ENCODE measurements around the gene SDHC.

Gene SDHC

DNA sequence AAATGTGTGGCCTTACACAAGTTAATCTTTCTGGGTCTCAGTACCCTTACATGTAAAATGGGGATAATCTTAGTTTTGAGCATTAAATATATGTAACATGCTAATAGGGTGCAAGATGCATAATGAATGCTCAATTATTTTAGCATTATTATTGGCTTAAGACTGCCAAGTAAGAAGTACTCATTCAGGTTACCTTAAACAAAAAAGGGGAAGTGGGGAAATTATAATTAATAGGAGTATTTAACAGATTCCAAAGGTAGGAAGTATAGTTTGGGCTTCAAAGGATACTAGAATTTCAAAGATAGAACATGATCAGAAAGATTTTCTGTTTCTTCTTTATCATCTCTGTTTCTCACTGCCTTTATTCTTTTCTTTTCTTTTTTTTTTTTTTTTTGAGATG is 59.3 kb downstream of the SDHC start:
- TF ChIP-seq, protein P1, sequence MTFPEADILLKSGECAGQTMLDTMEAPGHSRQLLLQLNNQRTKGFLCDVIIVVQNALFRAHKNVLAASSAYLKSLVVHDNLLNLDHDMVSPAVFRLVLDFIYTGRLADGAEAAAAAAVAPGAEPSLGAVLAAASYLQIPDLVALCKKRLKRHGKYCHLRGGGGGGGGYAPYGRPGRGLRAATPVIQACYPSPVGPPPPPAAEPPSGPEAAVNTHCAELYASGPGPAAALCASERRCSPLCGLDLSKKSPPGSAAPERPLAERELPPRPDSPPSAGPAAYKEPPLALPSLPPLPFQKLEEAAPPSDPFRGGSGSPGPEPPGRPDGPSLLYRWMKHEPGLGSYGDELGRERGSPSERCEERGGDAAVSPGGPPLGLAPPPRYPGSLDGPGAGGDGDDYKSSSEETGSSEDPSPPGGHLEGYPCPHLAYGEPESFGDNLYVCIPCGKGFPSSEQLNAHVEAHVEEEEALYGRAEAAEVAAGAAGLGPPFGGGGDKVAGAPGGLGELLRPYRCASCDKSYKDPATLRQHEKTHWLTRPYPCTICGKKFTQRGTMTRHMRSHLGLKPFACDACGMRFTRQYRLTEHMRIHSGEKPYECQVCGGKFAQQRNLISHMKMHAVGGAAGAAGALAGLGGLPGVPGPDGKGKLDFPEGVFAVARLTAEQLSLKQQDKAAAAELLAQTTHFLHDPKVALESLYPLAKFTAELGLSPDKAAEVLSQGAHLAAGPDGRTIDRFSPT (tag by site-specific recombination; IDR thresholded peaks at IDR 0.05), result no peak
- TF ChIP-seq IKZF3 (tag by site-specific recombination; IDR thresholded peaks at IDR 0.05), result no peak
- TF ChIP-seq ZNF350 (tag by site-specific recombination; IDR thresholded peaks at IDR 0.05), result no peak
- TF ChIP-seq ZFP41 (tag by site-specific recombination; IDR thresholded peaks at IDR 0.05; ENCODE audit: borderline replicate concordance), result no peak
- TF ChIP-seq, protein P2, sequence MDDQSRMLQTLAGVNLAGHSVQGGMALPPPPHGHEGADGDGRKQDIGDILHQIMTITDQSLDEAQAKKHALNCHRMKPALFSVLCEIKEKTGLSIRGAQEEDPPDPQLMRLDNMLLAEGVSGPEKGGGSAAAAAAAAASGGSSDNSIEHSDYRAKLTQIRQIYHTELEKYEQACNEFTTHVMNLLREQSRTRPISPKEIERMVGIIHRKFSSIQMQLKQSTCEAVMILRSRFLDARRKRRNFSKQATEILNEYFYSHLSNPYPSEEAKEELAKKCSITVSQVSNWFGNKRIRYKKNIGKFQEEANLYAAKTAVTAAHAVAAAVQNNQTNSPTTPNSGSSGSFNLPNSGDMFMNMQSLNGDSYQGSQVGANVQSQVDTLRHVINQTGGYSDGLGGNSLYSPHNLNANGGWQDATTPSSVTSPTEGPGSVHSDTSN (CRISPR knock-in tag; IDR thresholded peaks at IDR 0.05), result no peak
- TF ChIP-seq ZNF785 (tag by site-specific recombination; IDR thresholded peaks at IDR 0.05), result no peak
- TF ChIP-seq ZNF791 (tag by site-specific recombination; IDR thresholded peaks at IDR 0.05), result no peak
- no peak for TF ChIP-seq ZNF132 (tag by site-specific recombination; IDR thresholded peaks at IDR 0.05; ENCODE audit: borderline replicate concordance)
- TF ChIP-seq ZNF324 (tag by site-specific recombination; IDR thresholded peaks at IDR 0.05), result no peak

DNA sequence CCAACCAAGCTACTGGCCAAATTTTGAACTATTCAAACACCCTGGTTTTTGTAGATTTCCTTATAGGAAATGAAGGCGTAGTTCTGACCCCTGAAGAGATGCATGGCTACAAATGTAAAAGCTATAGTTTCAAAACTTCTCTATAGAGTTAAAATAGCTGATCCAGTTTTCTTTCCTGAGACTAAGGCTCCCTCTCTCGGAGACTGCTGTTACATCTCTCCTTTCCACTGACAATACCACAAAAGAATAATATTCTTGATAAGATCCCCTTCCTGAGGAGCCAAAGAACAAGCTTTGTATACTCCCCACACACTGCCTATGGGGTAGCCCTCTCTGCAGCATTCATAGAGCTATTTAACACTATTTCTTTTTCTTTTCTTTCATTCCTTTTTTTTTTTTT is 60.2 kb downstream of the SDHC start:
- Histone ChIP-seq H3K9me3 (ENCODE audit: control insufficient read depth, insufficient read depth, low read depth, low read length) (no peaks in the 10 kb centered on the region), H3K27ac (ENCODE audit: extremely low read depth, low read depth, low read length) (no peak overlapping the region), H3K4me3 (ENCODE audit: low read depth, low read length) (no peak overlapping the region), H3K4me1 (ENCODE audit: control insufficient read depth, insufficient read depth, low read length) (no peaks in the 10 kb centered on the region), H3K36me3 (ENCODE audit: control insufficient read depth in 2 of 2, insufficient read depth in 1 of 2, low read length in 2 of 2) (no peaks in the 10 kb centered on the region)
- ChIA-PET CTCF (interaction anchor here (0.5 to 3.5 kb wide), 8 partner anchors 32 to 726 kb away, joined by 3 to 23 read pairs (median 5); partner anchors contain the start of gene TOMM40L), POLR2A (interaction anchor here (0.6 to 0.7 kb wide), 2 partner anchors 16 to 34 kb away, joined by 3 to 4 read pairs; no protein-coding TSS in a partner anchor)
- TF ChIP-seq ZNF654 (tag by site-specific recombination; IDR thresholded peaks at IDR 0.05; ENCODE audit: low read depth) (peak; percentile 17), SP3 (tag by site-specific recombination; IDR thresholded peaks at IDR 0.05) (no peak), ZNF114 (tag by site-specific recombination; IDR thresholded peaks at IDR 0.05) (no peak), ZNF23 (tag by site-specific recombination; IDR thresholded peaks at IDR 0.05; ENCODE audit: borderline replicate concordance) (no peak)
- TF ChIP-seq, protein P3, sequence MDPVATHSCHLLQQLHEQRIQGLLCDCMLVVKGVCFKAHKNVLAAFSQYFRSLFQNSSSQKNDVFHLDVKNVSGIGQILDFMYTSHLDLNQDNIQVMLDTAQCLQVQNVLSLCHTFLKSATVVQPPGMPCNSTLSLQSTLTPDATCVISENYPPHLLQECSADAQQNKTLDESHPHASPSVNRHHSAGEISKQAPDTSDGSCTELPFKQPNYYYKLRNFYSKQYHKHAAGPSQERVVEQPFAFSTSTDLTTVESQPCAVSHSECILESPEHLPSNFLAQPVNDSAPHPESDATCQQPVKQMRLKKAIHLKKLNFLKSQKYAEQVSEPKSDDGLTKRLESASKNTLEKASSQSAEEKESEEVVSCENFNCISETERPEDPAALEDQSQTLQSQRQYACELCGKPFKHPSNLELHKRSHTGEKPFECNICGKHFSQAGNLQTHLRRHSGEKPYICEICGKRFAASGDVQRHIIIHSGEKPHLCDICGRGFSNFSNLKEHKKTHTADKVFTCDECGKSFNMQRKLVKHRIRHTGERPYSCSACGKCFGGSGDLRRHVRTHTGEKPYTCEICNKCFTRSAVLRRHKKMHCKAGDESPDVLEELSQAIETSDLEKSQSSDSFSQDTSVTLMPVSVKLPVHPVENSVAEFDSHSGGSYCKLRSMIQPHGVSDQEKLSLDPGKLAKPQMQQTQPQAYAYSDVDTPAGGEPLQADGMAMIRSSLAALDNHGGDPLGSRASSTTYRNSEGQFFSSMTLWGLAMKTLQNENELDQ (tag by site-specific recombination; IDR thresholded peaks at IDR 0.05; ENCODE audit: low read depth), result no peak
- TF ChIP-seq, protein P4, sequence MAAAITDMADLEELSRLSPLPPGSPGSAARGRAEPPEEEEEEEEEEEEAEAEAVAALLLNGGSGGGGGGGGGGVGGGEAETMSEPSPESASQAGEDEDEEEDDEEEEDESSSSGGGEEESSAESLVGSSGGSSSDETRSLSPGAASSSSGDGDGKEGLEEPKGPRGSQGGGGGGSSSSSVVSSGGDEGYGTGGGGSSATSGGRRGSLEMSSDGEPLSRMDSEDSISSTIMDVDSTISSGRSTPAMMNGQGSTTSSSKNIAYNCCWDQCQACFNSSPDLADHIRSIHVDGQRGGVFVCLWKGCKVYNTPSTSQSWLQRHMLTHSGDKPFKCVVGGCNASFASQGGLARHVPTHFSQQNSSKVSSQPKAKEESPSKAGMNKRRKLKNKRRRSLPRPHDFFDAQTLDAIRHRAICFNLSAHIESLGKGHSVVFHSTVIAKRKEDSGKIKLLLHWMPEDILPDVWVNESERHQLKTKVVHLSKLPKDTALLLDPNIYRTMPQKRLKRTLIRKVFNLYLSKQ (tag by site-specific recombination; IDR thresholded peaks at IDR 0.05; ENCODE audit: borderline replicate concordance), result no peak
- TF ChIP-seq, protein P5, sequence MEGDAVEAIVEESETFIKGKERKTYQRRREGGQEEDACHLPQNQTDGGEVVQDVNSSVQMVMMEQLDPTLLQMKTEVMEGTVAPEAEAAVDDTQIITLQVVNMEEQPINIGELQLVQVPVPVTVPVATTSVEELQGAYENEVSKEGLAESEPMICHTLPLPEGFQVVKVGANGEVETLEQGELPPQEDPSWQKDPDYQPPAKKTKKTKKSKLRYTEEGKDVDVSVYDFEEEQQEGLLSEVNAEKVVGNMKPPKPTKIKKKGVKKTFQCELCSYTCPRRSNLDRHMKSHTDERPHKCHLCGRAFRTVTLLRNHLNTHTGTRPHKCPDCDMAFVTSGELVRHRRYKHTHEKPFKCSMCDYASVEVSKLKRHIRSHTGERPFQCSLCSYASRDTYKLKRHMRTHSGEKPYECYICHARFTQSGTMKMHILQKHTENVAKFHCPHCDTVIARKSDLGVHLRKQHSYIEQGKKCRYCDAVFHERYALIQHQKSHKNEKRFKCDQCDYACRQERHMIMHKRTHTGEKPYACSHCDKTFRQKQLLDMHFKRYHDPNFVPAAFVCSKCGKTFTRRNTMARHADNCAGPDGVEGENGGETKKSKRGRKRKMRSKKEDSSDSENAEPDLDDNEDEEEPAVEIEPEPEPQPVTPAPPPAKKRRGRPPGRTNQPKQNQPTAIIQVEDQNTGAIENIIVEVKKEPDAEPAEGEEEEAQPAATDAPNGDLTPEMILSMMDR (tag by site-specific recombination; IDR thresholded peaks at IDR 0.05), result peak; percentile 31; the same call in 1 of the 2 replicates
- TF ChIP-seq, protein P6, sequence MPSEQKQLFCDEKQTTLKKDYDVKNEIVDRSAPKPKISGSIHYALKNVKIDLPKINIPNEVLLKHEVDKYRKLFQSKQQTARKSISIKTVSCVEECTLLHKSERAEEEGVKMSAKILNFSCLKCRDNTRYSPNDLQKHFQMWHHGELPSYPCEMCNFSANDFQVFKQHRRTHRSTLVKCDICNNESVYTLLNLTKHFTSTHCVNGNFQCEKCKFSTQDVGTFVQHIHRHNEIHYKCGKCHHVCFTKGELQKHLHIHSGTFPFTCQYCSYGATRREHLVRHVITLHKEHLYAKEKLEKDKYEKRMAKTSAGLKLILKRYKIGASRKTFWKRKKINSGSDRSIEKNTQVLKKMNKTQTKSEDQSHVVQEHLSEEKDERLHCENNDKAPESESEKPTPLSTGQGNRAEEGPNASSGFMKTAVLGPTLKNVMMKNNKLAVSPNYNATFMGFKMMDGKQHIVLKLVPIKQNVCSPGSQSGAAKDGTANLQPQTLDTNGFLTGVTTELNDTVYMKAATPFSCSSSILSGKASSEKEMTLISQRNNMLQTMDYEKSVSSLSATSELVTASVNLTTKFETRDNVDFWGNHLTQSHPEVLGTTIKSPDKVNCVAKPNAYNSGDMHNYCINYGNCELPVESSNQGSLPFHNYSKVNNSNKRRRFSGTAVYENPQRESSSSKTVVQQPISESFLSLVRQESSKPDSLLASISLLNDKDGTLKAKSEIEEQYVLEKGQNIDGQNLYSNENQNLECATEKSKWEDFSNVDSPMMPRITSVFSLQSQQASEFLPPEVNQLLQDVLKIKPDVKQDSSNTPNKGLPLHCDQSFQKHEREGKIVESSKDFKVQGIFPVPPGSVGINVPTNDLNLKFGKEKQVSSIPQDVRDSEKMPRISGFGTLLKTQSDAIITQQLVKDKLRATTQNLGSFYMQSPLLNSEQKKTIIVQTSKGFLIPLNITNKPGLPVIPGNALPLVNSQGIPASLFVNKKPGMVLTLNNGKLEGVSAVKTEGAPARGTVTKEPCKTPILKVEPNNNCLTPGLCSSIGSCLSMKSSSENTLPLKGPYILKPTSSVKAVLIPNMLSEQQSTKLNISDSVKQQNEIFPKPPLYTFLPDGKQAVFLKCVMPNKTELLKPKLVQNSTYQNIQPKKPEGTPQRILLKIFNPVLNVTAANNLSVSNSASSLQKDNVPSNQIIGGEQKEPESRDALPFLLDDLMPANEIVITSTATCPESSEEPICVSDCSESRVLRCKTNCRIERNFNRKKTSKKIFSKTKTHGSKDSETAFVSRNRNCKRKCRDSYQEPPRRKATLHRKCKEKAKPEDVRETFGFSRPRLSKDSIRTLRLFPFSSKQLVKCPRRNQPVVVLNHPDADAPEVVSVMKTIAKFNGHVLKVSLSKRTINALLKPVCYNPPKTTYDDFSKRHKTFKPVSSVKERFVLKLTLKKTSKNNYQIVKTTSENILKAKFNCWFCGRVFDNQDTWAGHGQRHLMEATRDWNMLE (tag by site-specific recombination; conservative IDR thresholded peaks at IDR 0.05; ENCODE audit: low read depth), result no peak
- TF ChIP-seq, protein P1 (tag by site-specific recombination; IDR thresholded peaks at IDR 0.05), result no peak

More for the DNA sequence above, 59.3 kb downstream of the SDHC start:
- ChIA-PET CTCF (interaction anchor here (1.5 to 7.8 kb wide), 3 partner anchors 8 to 181 kb away, joined by 4 to 54 read pairs (median 23); partner anchors contain the start of gene TOMM40L), POLR2A (no interaction called here)
- Histone ChIP-seq H3K4me1 (ENCODE audit: control insufficient read depth, insufficient read depth, low read length) (no peaks in the 10 kb centered on the region), H3K36me3 (ENCODE audit: control insufficient read depth in 2 of 2, insufficient read depth in 1 of 2, low read length in 2 of 2) (peaks cover 0 to 1% of the 10 kb centered on the region in 2 experiments; a peak in 1 of 3 replicates), H3K4me3 (ENCODE audit: low read depth, low read length) (no peak overlapping the region), H3K27ac (ENCODE audit: extremely low read depth, low read depth, low read length) (no peak overlapping the region), H3K9me3 (ENCODE audit: control insufficient read depth, insufficient read depth, low read depth, low read length) (no peaks in the 10 kb centered on the region)
